HepG2 (cell line): Measurements from ENCODE around the gene HSDL1. TPM values are rescaled to one million over a fixed set of nuclear protein-coding genes. Genes with fewer than 3 reads are reported as not detected.

Source experiments
- ELK4 ChIP-seq: sonication (generic); formaldehyde crosslinking; IDR thresholded peaks from 2 replicates; pipeline ENCODE4 v1.9.0; 2021; ENCODE audit warnings: missing genetic modification reagents, borderline replicate concordance
- FOSL2 ChIP-seq: sonication (generic); formaldehyde crosslinking; IDR thresholded peaks from 2 replicates; pipeline ENCODE4 v1.4.0; 2020; ENCODE audit warnings: missing genetic modification reagents
- HOXA3 ChIP-seq: sonication (generic); formaldehyde crosslinking; IDR thresholded peaks from 2 replicates; pipeline ENCODE4 v1.5.0; 2020; ENCODE audit warnings: missing genetic modification reagents
- JARID2 ChIP-seq: sonication (generic); formaldehyde crosslinking; IDR thresholded peaks from 2 replicates; pipeline ENCODE4 v1.8.1; 2023; ENCODE audit warnings: missing genetic modification reagents, inconsistent platforms; ENCODE audit not compliant: insufficient replicate concordance
- MAX ChIP-seq: IDR thresholded peaks from 2 replicates; pipeline ENCODE4 v1.6.1; 2012; ENCODE audit warnings: inconsistent platforms
- PRMT3 ChIP-seq: sonication (generic); formaldehyde crosslinking; IDR thresholded peaks from 2 replicates; pipeline ENCODE4 v1.8.1; 2022; ENCODE audit warnings: low read depth, mild to moderate bottlenecking, moderate library complexity, missing genetic modification reagents, borderline replicate concordance
- SMAD9 ChIP-seq: sonication (generic); formaldehyde crosslinking; IDR thresholded peaks from 2 replicates; pipeline ENCODE4 v1.5.1; 2020; ENCODE audit warnings: mild to moderate bottlenecking, missing genetic modification reagents
- SPEN ChIP-seq: sonication (generic); formaldehyde crosslinking; IDR thresholded peaks from 2 replicates; pipeline ENCODE4 v1.5.1; 2020; ENCODE audit warnings: low read depth, mild to moderate bottlenecking, missing genetic modification reagents
- STAG1 ChIP-seq: sonication (generic); formaldehyde crosslinking; IDR thresholded peaks from 2 replicates; pipeline ENCODE4 v1.4.0; 2020; ENCODE audit warnings: missing genetic modification reagents
- TEAD3 ChIP-seq: optimal IDR thresholded peaks from 2 replicates; pipeline ENCODE3; 2016; ENCODE audit warnings: borderline replicate concordance
- ZNF367 ChIP-seq: sonication (generic); formaldehyde crosslinking; IDR thresholded peaks from 2 replicates; pipeline ENCODE4 v1.4.0; 2020; ENCODE audit warnings: missing genetic modification reagents, borderline replicate concordance
- ZNF766 ChIP-seq: sonication (generic); formaldehyde crosslinking; IDR thresholded peaks from 2 replicates; pipeline ENCODE4 v1.5.0; 2020; ENCODE audit warnings: missing genetic modification reagents, borderline replicate concordance
- ZNF781 ChIP-seq: sonication (generic); formaldehyde crosslinking; IDR thresholded peaks from 2 replicates; pipeline ENCODE4 v1.5.1; 2020; ENCODE audit warnings: borderline replicate concordance, mild to moderate bottlenecking, missing genetic modification reagents; ENCODE audit errors: not compliant biosample characterization
- polyA plus RNA-seq, 8 experiments: library from polyadenylated mRNA; depleted of rRNA in 3 of 8; stranded (reverse) in 7 of 8; unstranded in 1 of 8; fragments of >200 nt; fragmentation: Illumina TruSeq in 4 of 8; extraction: Trizol in 4 of 8; gene quantifications; 2 replicates each; pipeline versions ENCODE4 v1.2.1 to v1.2.3, GENCODE V29; 2011 to 2016; ENCODE audit warnings: low read depth in 4 of 8, missing spikeins in 1 of 8, mixed read lengths in 1 of 8; ENCODE audit not compliant: insufficient read depth in 1 of 8
- total RNA-seq, 5 experiments: library from RNA; depleted of rRNA; stranded (reverse); fragments of >200 nt; fragmentation: Illumina TruSeq; extraction: Trizol; gene quantifications; 2 replicates each; pipeline ENCODE4 v1.2.3, GENCODE V29; 2016; ENCODE audit warnings: low read depth in 1 of 5
- TF ChIP-seq, protein P1 (sequence below): sonication (generic); formaldehyde crosslinking; IDR thresholded peaks from 2 replicates; pipeline ENCODE4 v1.4.0; 2020; ENCODE audit warnings: missing genetic modification reagents
- TF ChIP-seq, protein P2 (sequence below): sonication (generic); formaldehyde crosslinking; IDR thresholded peaks from 2 replicates; pipeline ENCODE4 v1.9.0; 2021; ENCODE audit warnings: missing genetic modification reagents, mild to moderate bottlenecking, borderline replicate concordance
- TF ChIP-seq, protein P3 (sequence below): sonication (generic); formaldehyde crosslinking; IDR thresholded peaks from 2 replicates; pipeline ENCODE4 v1.5.1; 2020; ENCODE audit warnings: missing genetic modification reagents, mild to moderate bottlenecking, borderline replicate concordance

The HSDL1 gene
- total and polyA plus RNA-seq, 2 of the 13 experiments (the other 11 are each of a cell fraction or from before 2014, with no cell fraction given): 49.2 to 49.7 TPM

DNA sequence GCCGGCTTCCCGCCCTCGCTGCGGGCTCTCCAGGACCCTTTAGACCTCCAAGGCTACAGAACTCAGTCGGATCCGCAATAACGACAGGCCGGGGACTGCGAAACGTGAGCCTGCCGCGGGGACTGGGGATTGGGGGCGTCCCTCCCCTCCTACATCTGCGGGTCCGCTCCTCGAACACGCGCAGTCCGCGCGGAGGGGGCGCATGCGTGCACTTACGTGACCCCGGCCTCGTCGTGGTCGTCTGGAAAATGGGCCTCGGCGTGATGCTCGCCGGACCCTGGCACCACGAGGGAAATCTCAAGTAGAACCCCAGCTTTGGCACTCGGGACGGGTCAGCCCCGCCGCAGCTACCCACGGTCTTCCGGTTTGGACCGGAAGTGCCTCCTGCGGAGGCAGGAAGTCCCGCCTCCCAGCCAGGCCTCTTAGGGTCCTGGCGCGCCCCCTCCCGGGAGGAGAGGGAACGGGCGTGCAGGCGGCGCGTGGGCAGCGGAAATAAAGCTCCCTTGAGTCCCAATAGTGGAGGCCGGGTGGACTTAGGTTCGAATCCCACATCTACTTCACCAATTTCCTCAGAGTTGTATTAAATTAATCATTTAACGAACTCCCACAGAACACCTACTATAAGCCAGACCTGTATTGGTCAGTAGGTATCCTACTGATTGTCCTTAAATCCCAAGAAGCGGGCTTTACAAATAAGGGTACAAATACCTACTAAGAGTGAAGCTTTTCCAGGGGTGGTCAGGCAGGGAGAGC lies 41.9 kb upstream of the HSDL1 start, which contains the start of gene TAF1C (continued):
- TF ChIP-seq, protein P1, sequence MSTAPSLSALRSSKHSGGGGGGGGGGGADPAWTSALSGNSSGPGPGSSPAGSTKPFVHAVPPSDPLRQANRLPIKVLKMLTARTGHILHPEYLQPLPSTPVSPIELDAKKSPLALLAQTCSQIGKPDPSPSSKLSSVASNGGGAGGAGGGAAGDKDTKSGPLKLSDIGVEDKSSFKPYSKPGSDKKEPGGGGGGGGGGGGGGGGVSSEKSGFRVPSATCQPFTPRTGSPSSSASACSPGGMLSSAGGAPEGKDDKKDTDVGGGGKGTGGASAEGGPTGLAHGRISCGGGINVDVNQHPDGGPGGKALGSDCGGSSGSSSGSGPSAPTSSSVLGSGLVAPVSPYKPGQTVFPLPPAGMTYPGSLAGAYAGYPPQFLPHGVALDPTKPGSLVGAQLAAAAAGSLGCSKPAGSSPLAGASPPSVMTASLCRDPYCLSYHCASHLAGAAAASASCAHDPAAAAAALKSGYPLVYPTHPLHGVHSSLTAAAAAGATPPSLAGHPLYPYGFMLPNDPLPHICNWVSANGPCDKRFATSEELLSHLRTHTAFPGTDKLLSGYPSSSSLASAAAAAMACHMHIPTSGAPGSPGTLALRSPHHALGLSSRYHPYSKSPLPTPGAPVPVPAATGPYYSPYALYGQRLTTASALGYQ (CRISPR knock-in tag): peak; percentile 91
- TF ChIP-seq TEAD3 (CRISPR knock-in tag): peak; percentile 52
- TF ChIP-seq SMAD9: no peak
- TF ChIP-seq STAG1 (CRISPR knock-in tag): peak; percentile 73
- peak; percentile 75; the same call in 1 of the 2 replicates for TF ChIP-seq ELK4 (CRISPR knock-in tag)
- peak; percentile 99 for TF ChIP-seq SPEN (CRISPR knock-in tag)
- peak; percentile 88 for TF ChIP-seq MAX
- no peak for TF ChIP-seq PRMT3 (CRISPR knock-in tag)
- peak; percentile 54 for TF ChIP-seq FOSL2
- peak; percentile 75; the same call in 1 of the 2 replicates for TF ChIP-seq ZNF367
- TF ChIP-seq, protein P2, sequence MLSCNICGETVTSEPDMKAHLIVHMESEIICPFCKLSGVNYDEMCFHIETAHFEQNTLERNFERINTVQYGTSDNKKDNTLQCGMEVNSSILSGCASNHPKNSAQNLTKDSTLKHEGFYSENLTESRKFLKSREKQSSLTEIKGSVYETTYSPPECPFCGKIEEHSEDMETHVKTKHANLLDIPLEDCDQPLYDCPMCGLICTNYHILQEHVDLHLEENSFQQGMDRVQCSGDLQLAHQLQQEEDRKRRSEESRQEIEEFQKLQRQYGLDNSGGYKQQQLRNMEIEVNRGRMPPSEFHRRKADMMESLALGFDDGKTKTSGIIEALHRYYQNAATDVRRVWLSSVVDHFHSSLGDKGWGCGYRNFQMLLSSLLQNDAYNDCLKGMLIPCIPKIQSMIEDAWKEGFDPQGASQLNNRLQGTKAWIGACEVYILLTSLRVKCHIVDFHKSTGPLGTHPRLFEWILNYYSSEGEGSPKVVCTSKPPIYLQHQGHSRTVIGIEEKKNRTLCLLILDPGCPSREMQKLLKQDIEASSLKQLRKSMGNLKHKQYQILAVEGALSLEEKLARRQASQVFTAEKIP (CRISPR knock-in tag): no peak
- TF ChIP-seq, protein P3, sequence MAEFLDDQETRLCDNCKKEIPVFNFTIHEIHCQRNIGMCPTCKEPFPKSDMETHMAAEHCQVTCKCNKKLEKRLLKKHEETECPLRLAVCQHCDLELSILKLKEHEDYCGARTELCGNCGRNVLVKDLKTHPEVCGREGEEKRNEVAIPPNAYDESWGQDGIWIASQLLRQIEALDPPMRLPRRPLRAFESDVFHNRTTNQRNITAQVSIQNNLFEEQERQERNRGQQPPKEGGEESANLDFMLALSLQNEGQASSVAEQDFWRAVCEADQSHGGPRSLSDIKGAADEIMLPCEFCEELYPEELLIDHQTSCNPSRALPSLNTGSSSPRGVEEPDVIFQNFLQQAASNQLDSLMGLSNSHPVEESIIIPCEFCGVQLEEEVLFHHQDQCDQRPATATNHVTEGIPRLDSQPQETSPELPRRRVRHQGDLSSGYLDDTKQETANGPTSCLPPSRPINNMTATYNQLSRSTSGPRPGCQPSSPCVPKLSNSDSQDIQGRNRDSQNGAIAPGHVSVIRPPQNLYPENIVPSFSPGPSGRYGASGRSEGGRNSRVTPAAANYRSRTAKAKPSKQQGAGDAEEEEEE (CRISPR knock-in tag): peak; percentile 97; the same call in 1 of the 2 replicates
- peak; percentile 90 for TF ChIP-seq HOXA3 (CRISPR knock-in tag)
- TF ChIP-seq ZNF781 (CRISPR knock-in tag): peak; percentile 65
- no peak for TF ChIP-seq JARID2
- TF ChIP-seq ZNF766: peak; percentile 72; the same call in 1 of the 2 replicates
